GM23338 (cell line): ENCODE results near the gene MAPK1.

Experiments
- EZH2phosphoT487 ChIP-seq: fragments of 200-600 bp; sonication (generic); IDR thresholded peaks from one replicate; pipeline ENCODE4 v1.8.1; 2018; ENCODE audit warnings: antibody characterized with exemption; ENCODE audit not compliant: unreplicated experiment
- ZNF331 ChIP-seq: fragments of 250-450 bp; sonication (Bioruptor Pico); IDR thresholded peaks from 2 replicates; pipeline ENCODE4 v1.5.0; 2020; ENCODE audit warnings: low read depth, mild to moderate bottlenecking, moderate library complexity
- TF ChIP-seq, protein P1 (sequence below), 2 experiments: fragments of 200-600 bp in 1 of 2; sonication (generic) in 1 of 2; conservative IDR thresholded peaks; 2 replicates each; pipeline versions ENCODE4 v1.5.1 to v1.6.1; 2016 to 2017; ENCODE audit warnings: antibody characterized with exemption in 2 of 2, low read depth in 2 of 2, mild to moderate bottlenecking in 2 of 2, moderate library complexity in 1 of 2

DNA sequence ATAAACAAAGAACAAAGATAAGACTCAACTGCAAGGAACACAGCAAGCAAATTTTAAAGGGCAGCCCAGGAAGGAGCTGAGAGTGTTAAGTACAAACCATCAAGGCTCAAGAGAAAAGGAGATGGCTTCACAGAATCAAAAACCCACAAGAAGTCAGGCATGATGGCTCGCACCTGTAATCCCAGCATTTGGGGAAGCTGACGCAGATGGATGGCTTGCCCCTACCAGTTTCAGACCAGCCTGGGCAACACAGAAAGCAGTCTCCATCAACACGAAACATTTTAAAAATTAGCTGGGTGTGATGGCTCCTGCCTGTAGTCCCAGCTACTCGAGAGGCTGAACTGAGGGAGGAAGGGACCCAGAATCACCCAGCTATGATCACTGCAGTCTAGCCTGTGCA lies 32.6 kb downstream of the MAPK1 start:
- TF ChIP-seq EZH2phosphoT487, result no peak
- TF ChIP-seq ZNF331 (CRISPR knock-in tag), result no peak
- TF ChIP-seq, protein P1, sequence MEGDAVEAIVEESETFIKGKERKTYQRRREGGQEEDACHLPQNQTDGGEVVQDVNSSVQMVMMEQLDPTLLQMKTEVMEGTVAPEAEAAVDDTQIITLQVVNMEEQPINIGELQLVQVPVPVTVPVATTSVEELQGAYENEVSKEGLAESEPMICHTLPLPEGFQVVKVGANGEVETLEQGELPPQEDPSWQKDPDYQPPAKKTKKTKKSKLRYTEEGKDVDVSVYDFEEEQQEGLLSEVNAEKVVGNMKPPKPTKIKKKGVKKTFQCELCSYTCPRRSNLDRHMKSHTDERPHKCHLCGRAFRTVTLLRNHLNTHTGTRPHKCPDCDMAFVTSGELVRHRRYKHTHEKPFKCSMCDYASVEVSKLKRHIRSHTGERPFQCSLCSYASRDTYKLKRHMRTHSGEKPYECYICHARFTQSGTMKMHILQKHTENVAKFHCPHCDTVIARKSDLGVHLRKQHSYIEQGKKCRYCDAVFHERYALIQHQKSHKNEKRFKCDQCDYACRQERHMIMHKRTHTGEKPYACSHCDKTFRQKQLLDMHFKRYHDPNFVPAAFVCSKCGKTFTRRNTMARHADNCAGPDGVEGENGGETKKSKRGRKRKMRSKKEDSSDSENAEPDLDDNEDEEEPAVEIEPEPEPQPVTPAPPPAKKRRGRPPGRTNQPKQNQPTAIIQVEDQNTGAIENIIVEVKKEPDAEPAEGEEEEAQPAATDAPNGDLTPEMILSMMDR (conservative IDR thresholded peaks at IDR 0.05; ENCODE audit: low read depth in 2 of 2), result no peak
